Activated naive CD8-positive, alpha-beta T cell (primary cell): ENCODE data around the gene MRPL21.
"Not testable (repeated sequence)": the region's sequence is repeated elsewhere in the genome, so short reads cannot be mapped to it uniquely, and the experiment has no call there.

ENCODE experiments used
- H3K27ac Mint-ChIP-seq: one replicate; pipeline ENCODE4 v1.8.0; 2021; ENCODE audit warnings: mixed read lengths
- H3K27me3 Mint-ChIP-seq: one replicate; pipeline ENCODE4 v1.8.0; 2021; ENCODE audit warnings: mixed read lengths
- H3K36me3 Mint-ChIP-seq: one replicate; pipeline ENCODE4 v1.8.0; 2021; ENCODE audit warnings: mixed read lengths
- H3K4me1 Mint-ChIP-seq: one replicate; pipeline ENCODE4 v1.8.0; 2021; ENCODE audit warnings: low read depth, mixed read lengths
- H3K4me3 Mint-ChIP-seq: one replicate; pipeline ENCODE4 v1.8.0; 2021; ENCODE audit warnings: mild to moderate bottlenecking, mixed read lengths
- H3K9me3 Mint-ChIP-seq: one replicate; pipeline ENCODE4 v1.8.0; 2021; ENCODE audit warnings: low read depth, mixed read lengths

The MRPL21 gene

DNA sequence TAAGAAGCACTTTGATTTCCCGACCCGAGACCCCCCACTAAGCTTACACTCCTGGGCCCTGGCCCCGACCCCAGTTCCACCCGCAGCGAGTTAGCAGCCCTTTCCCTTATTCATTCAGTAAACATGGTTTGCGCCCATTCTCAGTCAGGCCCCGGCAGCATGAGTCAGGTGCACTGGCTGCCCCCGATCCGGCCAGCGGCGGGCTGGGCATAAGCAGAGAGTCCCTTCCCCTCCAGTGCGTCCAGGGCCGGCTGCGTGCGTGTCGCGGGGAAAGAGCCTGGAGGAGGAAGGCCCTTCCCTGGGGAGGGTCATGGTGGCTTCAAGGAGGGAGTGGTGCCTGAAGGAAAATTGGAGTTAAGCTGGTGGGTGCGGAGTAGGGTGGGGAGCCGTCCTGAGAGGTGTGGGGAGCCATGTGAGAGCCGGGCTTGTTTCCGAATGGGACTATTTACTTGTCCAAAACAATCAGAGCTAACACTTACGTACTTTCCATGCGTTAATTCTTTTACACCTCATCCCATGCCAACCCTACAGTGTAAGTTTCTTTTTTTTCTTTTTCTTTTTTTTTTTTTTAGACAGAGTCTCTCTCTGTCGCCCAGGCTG, 716 bp upstream of the MRPL21 start:
- peaks cover 43% of the 10 kb centered on the region for H3K4me1 Mint-ChIP-seq
- H3K36me3 Mint-ChIP-seq = peaks cover 4% of the 10 kb centered on the region
- H3K27ac Mint-ChIP-seq = peak overlapping the region; percentile 91
- H3K9me3 Mint-ChIP-seq = no peaks in the 10 kb centered on the region
- H3K27me3 Mint-ChIP-seq = no peaks in the 10 kb centered on the region
- H3K4me3 Mint-ChIP-seq = peak overlapping the region; percentile 99

DNA sequence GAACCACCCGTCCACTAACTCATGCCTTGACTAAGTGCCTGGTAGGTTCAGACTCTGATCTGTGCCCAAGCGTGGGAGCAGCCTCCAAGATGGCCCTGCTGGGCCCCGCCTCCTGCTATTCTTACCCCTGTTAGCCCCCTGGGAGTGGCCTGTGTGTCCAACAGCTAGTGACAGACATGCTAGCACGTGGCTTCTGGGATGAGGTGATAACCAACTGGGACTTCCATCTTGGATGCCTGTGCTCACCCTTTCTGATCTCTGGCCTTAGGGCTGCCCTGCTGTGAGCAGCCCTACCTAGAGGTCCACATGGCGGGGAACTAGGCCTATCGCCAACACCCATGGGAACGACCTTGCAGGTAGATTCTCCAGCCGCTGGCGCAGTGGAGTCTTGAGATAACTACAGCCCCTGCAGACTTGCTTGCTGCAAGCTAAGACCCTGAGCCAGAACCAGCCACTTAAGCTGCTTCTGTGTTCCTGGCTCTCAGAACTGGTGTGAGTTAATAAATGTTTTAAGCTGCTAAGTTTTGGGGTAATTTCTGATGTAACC, 2.7 kb downstream of the MRPL21 start:
- Mint-ChIP-seq H3K4me3 (no peak overlapping the region), H3K27me3 (no peaks in the 10 kb centered on the region), H3K36me3 (no peaks in the 10 kb centered on the region), H3K9me3 (no peaks in the 10 kb centered on the region), H3K27ac (no peak overlapping the region), H3K4me1 (peaks cover 41% of the 10 kb centered on the region)

DNA sequence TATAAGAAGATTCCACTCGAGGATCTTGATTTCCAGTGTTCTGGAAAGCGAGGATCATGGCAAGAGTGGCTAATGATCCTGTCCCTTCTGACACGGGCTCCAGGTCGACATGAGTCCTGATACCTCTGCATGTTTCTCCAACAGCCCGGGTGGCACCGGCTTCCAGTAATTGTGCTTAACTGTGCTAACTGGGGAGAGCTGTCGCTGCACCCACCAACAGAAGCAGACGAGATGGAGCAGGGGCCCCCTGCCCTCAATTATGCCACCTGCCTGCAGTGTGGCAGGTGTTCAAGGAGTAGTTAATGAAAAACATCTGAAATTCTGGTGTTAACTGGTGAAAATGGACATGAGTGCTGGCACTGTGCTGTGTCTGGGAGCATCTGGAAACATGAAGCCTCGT, 6.2 kb downstream of the MRPL21 start:
- Mint-ChIP-seq H3K27ac (no peak overlapping the region), H3K4me1 (peaks cover 17% of the 10 kb centered on the region), H3K27me3 (no peaks in the 10 kb centered on the region), H3K4me3 (no peak overlapping the region), H3K36me3 (peaks cover 3% of the 10 kb centered on the region), H3K9me3 (no peaks in the 10 kb centered on the region)

DNA sequence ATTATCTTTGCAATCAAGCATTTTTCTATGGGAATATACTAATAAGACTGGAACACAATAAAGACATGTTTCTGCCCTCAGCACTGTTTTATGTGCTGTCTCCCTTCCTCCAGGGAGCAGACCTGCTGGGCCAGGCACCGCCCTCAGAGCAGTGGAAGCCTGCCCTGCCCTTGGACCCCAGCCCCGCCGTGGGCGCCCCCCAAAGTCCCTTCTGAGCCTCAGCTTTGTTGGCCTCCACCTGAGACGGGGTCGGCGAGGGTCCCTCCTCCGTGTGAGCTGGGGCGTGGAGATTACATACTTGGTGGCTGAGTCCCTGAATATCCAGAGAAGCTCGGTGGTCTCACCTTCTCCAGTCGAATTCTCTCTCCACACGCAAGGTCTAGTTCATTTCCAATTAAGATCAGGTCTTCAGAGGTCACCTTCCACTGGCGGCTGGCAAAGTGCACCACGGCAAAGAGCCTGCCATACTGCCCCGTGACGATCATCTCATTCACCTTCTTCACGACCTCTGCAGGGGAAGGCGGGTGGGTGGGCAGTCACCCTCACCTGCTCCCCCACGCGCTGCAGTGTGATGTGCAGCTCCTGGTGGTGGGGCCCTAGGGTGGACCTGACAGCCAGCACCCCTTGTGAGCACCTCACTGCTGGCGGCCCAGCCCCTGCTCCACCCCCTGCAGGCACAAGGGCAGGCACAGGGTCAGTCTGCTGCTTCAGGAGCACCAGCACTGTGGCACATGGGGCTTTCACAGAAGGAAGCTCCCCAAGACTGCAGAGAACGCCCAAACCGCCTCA, 7.3 kb downstream of the MRPL21 start:
- H3K9me3 Mint-ChIP-seq = no peaks in the 10 kb centered on the region
- no peak overlapping the region for H3K4me3 Mint-ChIP-seq
- H3K27ac Mint-ChIP-seq = no peak overlapping the region
- H3K36me3 Mint-ChIP-seq = peaks cover 3% of the 10 kb centered on the region
- peaks cover 7% of the 10 kb centered on the region for H3K4me1 Mint-ChIP-seq
- no peaks in the 10 kb centered on the region for H3K27me3 Mint-ChIP-seq

DNA sequence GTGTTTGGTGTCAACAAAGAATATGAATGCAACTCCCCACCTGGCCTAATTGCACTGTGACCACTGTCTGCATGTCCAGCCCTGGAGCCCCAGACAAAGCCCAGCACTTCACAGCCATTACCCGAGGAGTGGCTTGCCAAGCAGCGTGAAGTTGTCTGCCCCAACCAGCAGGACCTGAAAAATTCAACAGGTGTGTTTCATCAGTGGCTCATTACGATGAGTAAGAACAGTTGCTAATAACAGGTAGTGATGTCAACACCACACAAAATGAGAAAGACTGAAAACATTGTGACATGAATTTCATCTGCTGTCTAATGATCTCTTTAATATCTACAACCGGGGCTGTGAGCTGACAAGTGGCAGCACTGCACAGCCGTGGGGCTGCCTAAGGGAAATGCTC, 10.3 kb downstream of the MRPL21 start:
- Mint-ChIP-seq H3K27me3 (no peaks in the 10 kb centered on the region), H3K4me1 (peaks cover under 1% of the 10 kb centered on the region), H3K4me3 (no peak overlapping the region), H3K9me3 (no peaks in the 10 kb centered on the region), H3K27ac (no peak overlapping the region), H3K36me3 (peaks cover 3% of the 10 kb centered on the region)

DNA sequence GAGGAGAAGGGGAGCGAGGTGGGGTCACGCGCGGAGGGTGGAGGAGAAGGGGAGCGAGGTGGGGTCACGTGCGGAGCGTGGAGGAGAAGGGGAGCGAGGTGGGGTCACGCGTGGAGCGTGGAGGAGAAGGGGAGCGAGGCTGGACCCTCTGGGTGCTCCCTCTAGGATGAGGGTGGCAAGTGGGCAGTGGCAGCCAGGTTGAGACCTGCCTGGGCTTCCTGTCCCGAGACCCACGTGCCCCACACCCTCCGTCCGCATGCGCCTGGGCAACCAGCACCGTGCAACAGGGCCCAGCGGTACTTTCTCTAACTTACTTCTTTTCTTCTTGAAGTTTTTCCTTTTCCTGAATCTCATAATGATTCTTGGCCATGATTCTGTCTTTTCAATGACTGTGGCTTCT, 11.1 kb downstream of the MRPL21 start:
- Mint-ChIP-seq H3K36me3 (peaks cover 3% of the 10 kb centered on the region), H3K4me1 (no peaks in the 10 kb centered on the region), H3K27ac (no peak overlapping the region), H3K9me3 (no peaks in the 10 kb centered on the region), H3K27me3 (no peaks in the 10 kb centered on the region), H3K4me3 (no peak overlapping the region)

DNA sequence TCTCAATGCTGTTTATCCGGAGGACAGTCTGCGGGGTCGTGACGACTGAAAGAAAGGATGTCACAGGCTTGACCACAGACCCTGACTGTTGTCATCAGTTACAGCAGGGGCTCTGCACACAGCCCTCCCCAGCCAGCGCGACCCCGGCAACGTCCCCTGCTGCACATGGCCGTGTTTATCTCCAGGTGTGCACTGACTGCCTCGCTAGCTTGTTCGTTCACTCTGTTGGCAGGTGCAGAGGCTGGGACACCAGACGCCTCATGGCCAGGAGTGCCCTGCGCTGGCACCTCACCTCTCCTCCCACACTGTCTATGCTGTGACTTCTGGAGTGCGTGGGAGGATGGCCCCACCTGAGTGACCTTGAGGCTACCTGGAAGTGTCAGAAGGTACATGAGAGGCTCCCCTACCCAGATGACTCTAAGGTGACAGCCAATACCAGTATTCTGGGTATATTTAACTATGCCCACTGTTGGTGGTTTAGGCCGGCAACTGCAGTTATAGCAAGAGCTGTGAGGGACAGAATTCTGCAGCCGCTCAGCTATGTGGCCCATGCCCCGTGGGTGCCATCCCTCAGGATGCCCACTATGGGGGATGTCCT, 12.2 kb downstream of the MRPL21 start:
- Mint-ChIP-seq H3K27ac (no peak overlapping the region), H3K4me1 (no peaks in the 10 kb centered on the region), H3K36me3 (peaks cover 3% of the 10 kb centered on the region), H3K27me3 (no peaks in the 10 kb centered on the region), H3K9me3 (no peaks in the 10 kb centered on the region), H3K4me3 (no peak overlapping the region)

DNA sequence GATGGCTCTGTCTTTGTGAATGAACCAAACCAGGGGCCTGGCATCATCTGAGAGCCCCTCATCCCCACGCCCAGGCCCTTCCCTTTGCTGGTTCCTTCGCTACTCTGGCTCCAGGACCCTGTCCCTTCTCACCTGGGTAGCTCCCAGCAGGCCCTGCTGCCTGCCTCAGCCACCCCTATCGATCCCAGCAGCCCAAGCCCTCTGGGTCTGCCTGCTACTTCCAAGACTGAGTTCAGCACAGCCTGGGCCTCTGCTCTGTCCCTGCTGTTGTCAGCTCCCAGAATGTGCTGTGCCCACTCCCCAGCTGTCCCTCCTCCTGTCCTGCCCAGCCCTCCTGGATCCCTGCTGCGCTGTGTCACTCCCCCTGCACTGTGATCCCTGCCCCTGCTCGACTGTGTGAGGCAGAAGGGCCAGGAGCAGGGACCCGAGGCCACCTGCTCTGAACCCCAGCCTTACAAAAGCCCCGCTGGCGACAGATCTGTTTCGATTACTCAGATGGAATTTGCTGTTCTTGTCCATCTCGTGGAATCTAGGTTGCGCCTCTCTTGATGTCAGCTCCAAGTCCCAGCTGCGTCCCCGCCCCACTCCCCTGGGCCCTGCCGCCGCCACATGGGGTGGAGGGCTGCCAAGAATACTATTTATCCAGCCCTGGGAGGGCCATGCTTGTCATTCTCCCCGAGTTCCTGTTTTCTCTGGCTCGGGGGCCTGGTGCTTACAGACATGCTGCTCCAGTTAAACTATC, 13.0 kb downstream of the MRPL21 start:
- no peaks in the 10 kb centered on the region for H3K27me3 Mint-ChIP-seq
- peak overlapping the region; percentile 10 for H3K27ac Mint-ChIP-seq
- H3K4me3 Mint-ChIP-seq = no peak overlapping the region
- peaks cover 3% of the 10 kb centered on the region for H3K36me3 Mint-ChIP-seq
- no peaks in the 10 kb centered on the region for H3K4me1 Mint-ChIP-seq
- no peaks in the 10 kb centered on the region for H3K9me3 Mint-ChIP-seq

DNA sequence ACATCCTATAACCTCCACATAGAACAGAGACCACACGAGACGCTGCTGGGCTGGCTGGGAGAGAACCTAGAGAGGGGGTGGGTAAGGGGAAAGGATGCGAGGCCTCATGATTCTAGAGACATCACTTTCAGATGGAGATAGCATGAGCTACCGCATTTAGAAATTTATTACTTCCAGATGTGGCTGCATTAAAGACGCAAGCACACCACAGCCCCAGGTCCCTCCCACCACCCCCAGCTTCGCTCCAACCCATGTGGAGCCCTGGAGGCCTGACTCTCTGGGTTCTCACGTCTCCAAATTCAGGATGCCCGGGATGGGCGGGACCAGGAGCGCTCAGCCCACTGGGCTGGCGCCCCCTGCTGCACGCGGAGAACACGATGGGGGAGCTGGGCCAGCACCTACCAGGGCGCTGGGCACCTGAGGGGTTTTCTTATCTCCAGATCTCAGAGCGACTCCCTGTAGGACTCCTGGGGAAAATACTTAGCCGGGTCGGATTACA, 13.6 kb downstream of the MRPL21 start:
- H3K4me1 Mint-ChIP-seq = no peaks in the 10 kb centered on the region
- peaks cover 3% of the 10 kb centered on the region for H3K36me3 Mint-ChIP-seq
- H3K27ac Mint-ChIP-seq = no peak overlapping the region
- no peaks in the 10 kb centered on the region for H3K27me3 Mint-ChIP-seq
- no peaks in the 10 kb centered on the region for H3K9me3 Mint-ChIP-seq
- no peak overlapping the region for H3K4me3 Mint-ChIP-seq

DNA sequence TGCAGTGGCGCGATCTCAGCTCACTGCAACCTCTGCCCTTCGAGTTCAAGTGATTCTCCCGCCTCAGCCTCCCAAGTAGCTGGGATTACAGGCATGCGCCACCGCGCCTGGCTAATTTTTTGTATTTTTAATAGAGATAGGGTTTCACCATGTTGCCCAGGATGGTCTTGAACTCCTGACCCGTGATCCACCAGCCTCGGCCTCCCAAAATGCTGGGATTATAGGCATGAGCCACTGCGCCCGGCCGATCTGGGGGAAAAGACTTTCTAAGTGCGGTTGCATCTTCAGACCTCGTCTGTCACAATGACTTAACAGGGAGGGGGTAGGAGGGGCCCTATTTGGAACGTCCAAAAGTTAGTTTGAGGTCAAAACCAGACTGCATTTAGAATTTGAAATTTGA, 18.8 kb downstream of the MRPL21 start:
- not testable (repeated sequence) for H3K27me3 Mint-ChIP-seq, H3K4me1 Mint-ChIP-seq, H3K27ac Mint-ChIP-seq, H3K4me3 Mint-ChIP-seq, H3K36me3 Mint-ChIP-seq, H3K9me3 Mint-ChIP-seq

DNA sequence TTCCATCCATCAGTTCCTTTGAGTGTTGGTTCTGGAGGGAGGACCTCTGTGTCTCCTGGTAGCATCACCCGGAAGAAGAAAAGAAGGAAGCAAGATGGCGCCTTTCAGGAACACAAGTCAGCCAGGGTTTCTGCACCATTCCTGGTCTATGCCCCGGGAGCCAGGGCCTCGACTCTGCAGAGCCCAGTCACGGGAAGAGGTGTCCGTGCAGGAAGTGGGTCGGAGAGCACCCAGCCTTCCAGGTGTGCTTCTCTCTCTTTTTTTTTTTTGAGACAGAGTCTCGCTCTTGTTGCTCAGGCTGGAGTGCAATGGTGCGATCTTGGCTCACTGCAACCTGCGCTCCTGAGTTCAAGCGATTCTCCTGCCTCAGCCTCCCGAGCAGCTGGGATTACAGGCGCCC, 21.2 kb downstream of the MRPL21 start:
- H3K4me1 Mint-ChIP-seq = no peaks in the 10 kb centered on the region
- H3K27me3 Mint-ChIP-seq = no peaks in the 10 kb centered on the region
- peak overlapping the region; percentile 16 for H3K27ac Mint-ChIP-seq
- H3K36me3 Mint-ChIP-seq = peaks cover 3% of the 10 kb centered on the region
- H3K9me3 Mint-ChIP-seq = no peaks in the 10 kb centered on the region
- no peak overlapping the region for H3K4me3 Mint-ChIP-seq

DNA sequence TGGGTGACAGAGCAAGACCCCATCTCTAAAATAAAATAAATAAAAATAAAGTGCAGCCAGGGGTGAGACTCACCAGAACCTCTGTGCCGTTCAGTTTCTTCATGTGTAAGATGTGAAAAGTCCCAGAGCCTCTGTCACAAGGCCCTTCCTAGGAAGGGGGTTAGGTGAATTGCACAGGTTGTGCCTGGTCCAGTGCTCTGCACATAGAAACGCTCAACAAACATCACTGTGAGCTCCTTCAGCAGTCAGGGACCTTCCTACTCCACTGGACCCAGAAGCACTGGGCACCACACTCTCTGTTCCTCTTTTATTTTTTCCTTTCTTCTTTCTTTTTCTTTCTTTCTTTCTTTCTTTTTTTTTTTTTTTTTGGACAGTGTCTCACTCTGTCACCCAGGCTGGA, 22.3 kb downstream of the MRPL21 start:
- Mint-ChIP-seq H3K27ac (no peak overlapping the region), H3K36me3 (peaks cover 3% of the 10 kb centered on the region), H3K4me1 (no peaks in the 10 kb centered on the region), H3K9me3 (no peaks in the 10 kb centered on the region), H3K27me3 (no peaks in the 10 kb centered on the region), H3K4me3 (no peak overlapping the region)

DNA sequence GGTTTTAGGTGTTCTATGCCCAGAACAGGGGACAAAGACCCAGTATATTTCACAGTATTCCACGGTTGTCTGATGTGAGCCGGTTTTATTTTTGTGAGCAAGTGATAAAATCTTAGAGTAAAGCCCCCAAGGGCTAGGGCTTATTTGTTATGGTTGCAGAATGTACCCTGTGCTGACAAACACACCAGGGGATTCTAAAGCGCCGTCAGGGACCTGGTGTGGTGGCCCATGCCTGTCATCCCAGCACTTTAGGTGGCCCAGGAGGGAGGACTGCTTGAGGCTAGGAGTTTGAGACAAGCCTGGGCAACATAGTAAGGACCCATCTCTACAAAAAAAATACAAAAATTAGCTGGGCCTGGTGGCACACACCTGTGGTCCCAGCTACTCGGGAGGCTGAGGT, 22.8 kb downstream of the MRPL21 start:
- Mint-ChIP-seq H3K27me3 (no peaks in the 10 kb centered on the region), H3K9me3 (no peaks in the 10 kb centered on the region), H3K36me3 (peaks cover 3% of the 10 kb centered on the region), H3K4me1 (no peaks in the 10 kb centered on the region), H3K4me3 (no peak overlapping the region), H3K27ac (no peak overlapping the region)

DNA sequence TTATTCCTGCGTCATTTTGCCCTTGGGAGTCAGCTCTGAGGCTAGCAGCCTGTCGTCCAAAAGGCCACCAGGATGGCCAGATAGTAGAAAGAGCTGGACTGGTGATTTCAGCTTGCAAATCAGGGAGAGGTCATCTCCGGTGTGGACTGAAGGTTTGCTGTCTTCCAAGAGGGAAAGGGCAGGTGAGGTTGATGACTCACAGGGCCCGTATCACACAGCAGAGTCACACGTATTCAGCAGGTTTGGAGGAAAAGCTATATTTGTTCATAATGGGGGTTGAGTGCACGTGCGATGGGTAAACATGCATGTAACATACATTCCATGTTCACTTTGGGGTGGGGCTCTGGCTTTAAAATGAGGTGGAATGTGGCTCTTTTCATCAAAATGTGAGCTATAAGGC, 25.6 kb downstream of the MRPL21 start:
- H3K4me3 Mint-ChIP-seq = no peak overlapping the region
- H3K4me1 Mint-ChIP-seq = peaks cover 4% of the 10 kb centered on the region
- peaks cover 3% of the 10 kb centered on the region for H3K36me3 Mint-ChIP-seq
- H3K27me3 Mint-ChIP-seq = no peaks in the 10 kb centered on the region
- no peak overlapping the region for H3K27ac Mint-ChIP-seq
- no peaks in the 10 kb centered on the region for H3K9me3 Mint-ChIP-seq
